Esophagus muscularis mucosa (tissue), 4 donors: ENCODE results near the gene INTS13. TPM values are rescaled to one million over a fixed set of nuclear protein-coding genes. Genes with fewer than 3 reads are reported as not detected.

Experiments used
- DNase-seq: peaks from one replicate; pipeline ENCODE4 v3.0.0-alpha.2; 2017; ENCODE audit errors: extremely low spot score
- H3K27ac ChIP-seq, 4 donors: fragments of 200-600 bp; sonication (generic); replicated peaks in 1 of 4; 1 replicate in 3 of 4; 2 replicates in 1 of 4; pipeline ENCODE4 v1.5.1; 2016 to 2019; ENCODE audit warnings: mild to moderate bottlenecking in 1 of 4
- H3K27me3 ChIP-seq, 4 donors: fragments of 200-600 bp; sonication (generic); one replicate each; pipeline versions ENCODE4 v1.5.1 to v1.6.0; 2016 to 2019
- H3K36me3 ChIP-seq, 4 donors: fragments of 200-600 bp; sonication (generic); one replicate each; pipeline ENCODE4 v1.5.1; 2016 to 2019
- H3K4me1 ChIP-seq, 4 donors: fragments of 200-600 bp; sonication (generic); one replicate each; pipeline ENCODE4 v1.5.1; 2016 to 2019
- H3K4me3 ChIP-seq, 4 donors: fragments of 200-600 bp; sonication (generic); 1 replicate in 2 of 4; 2 replicates in 2 of 4; pipeline ENCODE4 v1.5.1; 2016 to 2019; ENCODE audit warnings: mild to moderate bottlenecking in 4 of 4, moderate library complexity in 1 of 4
- H3K9me3 ChIP-seq, 4 donors: fragments of 200-600 bp; sonication (generic); 1 replicate in 3 of 4; 2 replicates in 1 of 4; pipeline ENCODE4 v1.5.1; 2016 to 2019
- EP300 ChIP-seq: sonication (generic); formaldehyde crosslinking; IDR thresholded peaks from one replicate; pipeline ENCODE4 v1.6.1; 2017; ENCODE audit warnings: antibody characterized with exemption
- POLR2A ChIP-seq: fragments of 450-650 bp; IDR thresholded peaks from one replicate; pipeline ENCODE4 v1.6.1; 2017; ENCODE audit warnings: antibody characterized with exemption, moderate library complexity, mild to moderate bottlenecking, low read depth
- POLR2AphosphoS5 ChIP-seq, 2 donors: sonication (generic); formaldehyde crosslinking; IDR thresholded peaks; one replicate each; pipeline ENCODE4 v1.6.1; 2017; ENCODE audit warnings: antibody characterized with exemption in 2 of 2
- WGBS: methylation state at CpG from one replicate; pipeline ENCODE4 v1.1.5; 2018; 5-methylcytosine and 5-hydroxymethylcytosine counted together
- intact Hi-C: fragments of 100-400 bp; cut with DNase I; formaldehyde crosslinking; loops from one replicate; pipeline ENCODE4 v1.15.1; 2023
- total RNA-seq, 4 donors: library from RNA; depleted of rRNA; stranded (reverse); fragments of >200 nt; gene quantifications; one replicate each; pipeline versions ENCODE4 v1.1.0 to v1.2.1, GENCODE V29; 2016
- TF ChIP-seq, protein P1 (sequence below), 3 experiments: fragments of 200-600 bp in 2 of 3; fragments of 450-650 bp in 1 of 3; sonication (generic) in 2 of 3; IDR thresholded peaks; one replicate each; pipeline ENCODE4 v1.5.1; 2017 to 2019; ENCODE audit warnings: antibody characterized with exemption in 3 of 3, mild to moderate bottlenecking in 2 of 3, moderate library complexity in 1 of 3

The INTS13 gene
- total RNA-seq, 4 donors from 2014 or later, result 14.2 to 24.9 (median 22.7) TPM

DNA sequence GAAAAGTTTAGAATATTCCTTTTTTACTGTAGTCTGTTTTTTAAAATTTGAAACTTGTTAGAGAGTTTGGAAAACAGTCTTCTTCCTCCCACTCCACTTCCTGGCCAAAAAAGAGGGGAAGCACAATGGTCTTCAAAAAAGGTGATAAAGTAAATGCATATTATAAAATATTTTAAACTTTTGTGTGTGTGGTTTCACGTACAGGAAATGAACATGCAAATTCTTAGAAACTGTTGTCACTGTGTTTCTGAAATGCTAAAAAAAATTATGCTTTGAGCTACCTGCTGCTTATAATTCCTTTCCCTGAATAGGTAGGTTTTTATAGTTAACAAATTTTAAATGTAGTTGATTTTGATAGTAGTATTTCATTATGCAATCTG, 3.4 kb upstream of the INTS13 start:
- intact Hi-C loops, result no loop called here
- Histone ChIP-seq H3K27ac (no peak overlapping the region), H3K36me3 (no peaks in the 10 kb centered on the region), H3K4me1 (peaks cover 32 to 56% (median 50%) of the 10 kb centered on the region in 4 donors), H3K9me3 (peaks cover 0 to 4% (median 0%) of the 10 kb centered on the region in 4 donors), H3K4me3 (no peak overlapping the region), H3K27me3 (no peaks in the 10 kb centered on the region)
- TF ChIP-seq EP300 (no peak), POLR2AphosphoS5 (IDR thresholded peaks at IDR 0.05) (no peak), POLR2A (no peak)
- TF ChIP-seq, protein P1, sequence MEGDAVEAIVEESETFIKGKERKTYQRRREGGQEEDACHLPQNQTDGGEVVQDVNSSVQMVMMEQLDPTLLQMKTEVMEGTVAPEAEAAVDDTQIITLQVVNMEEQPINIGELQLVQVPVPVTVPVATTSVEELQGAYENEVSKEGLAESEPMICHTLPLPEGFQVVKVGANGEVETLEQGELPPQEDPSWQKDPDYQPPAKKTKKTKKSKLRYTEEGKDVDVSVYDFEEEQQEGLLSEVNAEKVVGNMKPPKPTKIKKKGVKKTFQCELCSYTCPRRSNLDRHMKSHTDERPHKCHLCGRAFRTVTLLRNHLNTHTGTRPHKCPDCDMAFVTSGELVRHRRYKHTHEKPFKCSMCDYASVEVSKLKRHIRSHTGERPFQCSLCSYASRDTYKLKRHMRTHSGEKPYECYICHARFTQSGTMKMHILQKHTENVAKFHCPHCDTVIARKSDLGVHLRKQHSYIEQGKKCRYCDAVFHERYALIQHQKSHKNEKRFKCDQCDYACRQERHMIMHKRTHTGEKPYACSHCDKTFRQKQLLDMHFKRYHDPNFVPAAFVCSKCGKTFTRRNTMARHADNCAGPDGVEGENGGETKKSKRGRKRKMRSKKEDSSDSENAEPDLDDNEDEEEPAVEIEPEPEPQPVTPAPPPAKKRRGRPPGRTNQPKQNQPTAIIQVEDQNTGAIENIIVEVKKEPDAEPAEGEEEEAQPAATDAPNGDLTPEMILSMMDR (IDR thresholded peaks at IDR 0.05), result no peak
- WGBS, result 50% methylated on average over 1 of the region's 1 CpG
- DNase-seq, result no peak

DNA sequence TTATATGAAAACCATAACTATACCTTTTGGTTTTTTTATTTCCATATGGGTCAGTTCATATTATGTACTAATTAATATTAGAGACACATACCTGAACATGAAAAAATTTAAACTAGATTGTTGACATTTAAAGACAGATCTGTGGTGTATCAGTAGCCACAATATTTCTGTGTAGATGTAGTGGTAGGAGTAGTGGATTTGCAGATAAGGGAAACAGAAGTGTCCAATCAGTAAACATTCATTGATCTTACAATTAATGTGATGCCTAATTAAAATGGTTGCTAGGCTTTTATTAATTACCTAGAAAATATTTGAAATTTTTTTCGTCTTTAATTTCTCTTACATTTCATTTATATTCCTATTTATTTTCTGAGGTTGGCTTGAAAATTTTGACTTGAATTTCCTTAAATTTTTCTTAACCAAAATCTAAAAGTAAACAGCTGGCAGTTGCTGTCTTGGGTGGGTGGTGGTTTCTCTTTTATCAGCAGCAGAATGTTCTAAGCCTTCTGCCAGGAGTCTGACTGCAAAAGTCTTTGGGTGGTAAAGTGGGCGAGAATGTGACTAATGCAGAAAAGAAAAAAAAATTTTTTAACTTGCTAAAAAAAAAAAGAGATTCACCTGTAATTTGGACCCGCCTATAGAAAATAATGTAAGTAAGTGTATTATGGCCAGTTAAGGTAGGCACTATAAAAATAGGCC, 2.9 kb upstream of the INTS13 start:
- Histone ChIP-seq H3K9me3 (peaks cover 0 to 4% (median 0%) of the 10 kb centered on the region in 4 donors), H3K36me3 (no peaks in the 10 kb centered on the region), H3K27me3 (no peaks in the 10 kb centered on the region), H3K4me1 (peaks cover 36 to 62% (median 55%) of the 10 kb centered on the region in 4 donors), H3K4me3 (peak overlapping the region in 1 of 4 donors; percentile 96), H3K27ac (no peak overlapping the region)
- TF ChIP-seq POLR2AphosphoS5 (IDR thresholded peaks at IDR 0.05) (no peak), EP300 (no peak)
- TF ChIP-seq, protein P1 (IDR thresholded peaks at IDR 0.05), result no peak
- intact Hi-C loops, result no loop called here
- DNase-seq, result no peak
- 65% methylated on average over 3 of the region's 3 CpGs for WGBS

DNA sequence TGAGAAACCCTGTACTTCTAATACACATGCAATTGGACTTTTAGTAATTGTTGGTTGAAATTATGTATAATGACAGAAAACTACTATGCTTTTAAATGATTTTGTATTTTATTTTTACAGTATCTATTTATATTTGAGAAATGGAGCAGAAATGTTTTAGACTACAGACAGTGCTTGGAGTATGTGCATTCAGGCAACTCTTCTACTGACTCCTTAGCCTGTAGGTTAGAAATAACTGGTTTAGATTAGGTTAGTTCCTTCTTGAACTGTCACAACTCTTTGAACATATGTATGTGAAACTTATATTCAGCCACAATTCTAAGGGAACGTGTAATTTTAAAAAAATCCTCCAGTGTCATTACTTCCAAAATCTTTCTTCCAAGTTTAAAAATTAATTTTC, 2.2 kb upstream of the INTS13 start:
- WGBS, result 26% methylated on average over 1 of the region's 1 CpG
- peak overlapping the region in 2 of 4 donors; percentile 96 to 97 for H3K27ac ChIP-seq

DNA sequence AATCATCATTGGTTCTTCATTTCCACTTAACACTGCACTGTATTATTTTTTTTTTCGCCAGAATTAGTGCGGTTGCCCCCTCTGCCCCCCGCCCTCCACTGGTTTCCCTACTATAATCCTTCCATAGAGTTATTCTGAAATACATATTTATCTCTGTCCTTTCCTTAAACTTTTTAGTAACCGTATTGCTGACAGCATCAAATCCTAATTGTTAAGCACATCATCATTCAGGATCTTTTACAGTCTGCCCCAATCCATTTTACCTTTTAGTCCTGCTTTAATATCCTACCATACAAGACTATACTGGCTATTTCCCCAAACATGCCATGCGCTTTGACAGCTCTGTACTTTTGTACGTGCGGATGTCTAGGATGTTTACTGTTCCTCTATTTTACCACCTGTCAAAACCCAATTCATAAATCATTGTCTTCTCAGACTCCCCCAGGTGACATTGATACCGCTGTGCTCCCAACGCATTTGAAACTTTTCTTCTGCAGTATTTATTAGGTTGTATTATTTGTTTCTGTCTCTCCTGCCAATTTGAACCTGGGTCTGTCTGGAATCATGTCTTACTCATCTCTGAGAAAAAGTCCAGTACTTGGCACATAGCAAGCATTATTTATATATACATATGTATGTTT, 1.5 kb upstream of the INTS13 start:
- peaks cover 0 to 2% (median 0%) of the 10 kb centered on the region in 4 donors for H3K9me3 ChIP-seq
- H3K4me3 ChIP-seq, result peak overlapping the region; percentile 89 to 96 (median 93)
- DNase-seq, result no peak
- TF ChIP-seq POLR2A (no peak), EP300 (no peak), POLR2AphosphoS5 (IDR thresholded peaks at IDR 0.05) (no peak)
- TF ChIP-seq, protein P1 (IDR thresholded peaks at IDR 0.05), result no peak
- no peaks in the 10 kb centered on the region for H3K27me3 ChIP-seq
- 5% methylated on average over 9 of the region's 9 CpGs for WGBS
- H3K27ac ChIP-seq, result peak overlapping the region; percentile 94 to 97 (median 96)
- intact Hi-C loops, result loop anchor here (5.0 to 10.0 kb wide), 3 partner anchors 73 to 368 kb away; partner anchors contain the start of gene TM7SF3
- no peaks in the 10 kb centered on the region for H3K36me3 ChIP-seq
- peaks cover 41 to 72% (median 65%) of the 10 kb centered on the region in 4 donors for H3K4me1 ChIP-seq

More for the DNA sequence above, 2.2 kb upstream of the INTS13 start:
- peaks cover 0 to 4% (median 0%) of the 10 kb centered on the region in 4 donors for H3K9me3 ChIP-seq
- TF ChIP-seq POLR2A (no peak), EP300 (no peak)
- TF ChIP-seq, protein P1 (IDR thresholded peaks at IDR 0.05), result no peak
- intact Hi-C loops, result loop anchor here (5.0 to 10.0 kb wide), 3 partner anchors 72 to 367 kb away; partner anchors contain the start of gene TM7SF3
- H3K4me3 ChIP-seq, result peak overlapping the region; percentile 89 to 96 (median 93)
- H3K4me1 ChIP-seq, result peaks cover 41 to 69% (median 61%) of the 10 kb centered on the region in 4 donors
- no peaks in the 10 kb centered on the region for H3K27me3 ChIP-seq
- no peaks in the 10 kb centered on the region for H3K36me3 ChIP-seq
- no peak for DNase-seq
